GM10266 (cell line): Measurements from ENCODE around the gene MTMR12.

Experiments
- DNase-seq: peaks from one replicate; pipeline ENCODE4 v3.0.0; 2012; ENCODE audit errors: extremely low spot score
- TF ChIP-seq, protein P1 (sequence below): IDR thresholded peaks from 2 replicates; pipeline ENCODE4 v1.5.1; 2012; ENCODE audit warnings: mild to moderate bottlenecking, low read depth; ENCODE audit not compliant: control insufficient read depth, insufficient read depth; ENCODE audit errors: missing control alignments

Gene MTMR12, protein sequence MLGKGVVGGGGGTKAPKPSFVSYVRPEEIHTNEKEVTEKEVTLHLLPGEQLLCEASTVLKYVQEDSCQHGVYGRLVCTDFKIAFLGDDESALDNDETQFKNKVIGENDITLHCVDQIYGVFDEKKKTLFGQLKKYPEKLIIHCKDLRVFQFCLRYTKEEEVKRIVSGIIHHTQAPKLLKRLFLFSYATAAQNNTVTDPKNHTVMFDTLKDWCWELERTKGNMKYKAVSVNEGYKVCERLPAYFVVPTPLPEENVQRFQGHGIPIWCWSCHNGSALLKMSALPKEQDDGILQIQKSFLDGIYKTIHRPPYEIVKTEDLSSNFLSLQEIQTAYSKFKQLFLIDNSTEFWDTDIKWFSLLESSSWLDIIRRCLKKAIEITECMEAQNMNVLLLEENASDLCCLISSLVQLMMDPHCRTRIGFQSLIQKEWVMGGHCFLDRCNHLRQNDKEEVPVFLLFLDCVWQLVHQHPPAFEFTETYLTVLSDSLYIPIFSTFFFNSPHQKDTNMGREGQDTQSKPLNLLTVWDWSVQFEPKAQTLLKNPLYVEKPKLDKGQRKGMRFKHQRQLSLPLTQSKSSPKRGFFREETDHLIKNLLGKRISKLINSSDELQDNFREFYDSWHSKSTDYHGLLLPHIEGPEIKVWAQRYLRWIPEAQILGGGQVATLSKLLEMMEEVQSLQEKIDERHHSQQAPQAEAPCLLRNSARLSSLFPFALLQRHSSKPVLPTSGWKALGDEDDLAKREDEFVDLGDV

DNA sequence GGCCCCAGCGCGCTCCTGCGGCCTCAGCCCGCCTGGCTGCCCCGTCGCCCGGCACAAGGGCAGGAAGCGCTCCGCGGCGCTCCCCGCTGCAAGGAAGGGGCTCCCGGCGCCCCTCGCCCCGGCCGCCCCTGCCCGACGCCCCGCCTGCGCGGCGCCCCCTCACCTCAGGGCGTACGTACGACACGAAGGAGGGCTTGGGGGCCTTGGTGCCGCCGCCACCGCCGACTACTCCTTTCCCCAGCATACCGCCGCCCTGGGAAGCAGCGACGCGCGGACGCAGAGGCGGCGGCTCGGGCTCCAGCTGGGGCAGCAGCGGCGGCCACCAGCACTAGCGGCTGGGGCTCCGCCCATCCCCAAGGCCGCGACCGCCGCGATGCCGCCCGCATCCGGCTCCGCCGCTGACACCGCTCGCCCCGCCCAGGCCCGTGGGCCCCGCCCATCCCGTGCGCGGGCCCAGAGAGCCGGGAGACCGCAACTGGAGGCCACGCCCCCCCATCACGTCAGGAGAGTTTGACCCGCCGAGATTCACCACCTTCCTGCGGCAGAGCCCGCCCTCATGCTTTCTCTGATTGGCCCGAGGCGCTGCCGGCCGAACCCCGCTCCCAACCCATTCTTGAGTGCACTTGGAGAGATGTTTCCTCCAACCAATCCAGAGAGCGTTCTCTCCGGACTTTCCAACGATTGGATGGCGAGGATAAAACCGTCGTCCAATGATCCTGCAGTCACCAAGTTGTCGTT is at the start of gene MTMR12:
TSS of gene MTMR12 (minus strand) at position 345 of the 738 bp plus-strand sequence. CDS start at position 244, 101 bp downstream.
- TF ChIP-seq, protein P1, sequence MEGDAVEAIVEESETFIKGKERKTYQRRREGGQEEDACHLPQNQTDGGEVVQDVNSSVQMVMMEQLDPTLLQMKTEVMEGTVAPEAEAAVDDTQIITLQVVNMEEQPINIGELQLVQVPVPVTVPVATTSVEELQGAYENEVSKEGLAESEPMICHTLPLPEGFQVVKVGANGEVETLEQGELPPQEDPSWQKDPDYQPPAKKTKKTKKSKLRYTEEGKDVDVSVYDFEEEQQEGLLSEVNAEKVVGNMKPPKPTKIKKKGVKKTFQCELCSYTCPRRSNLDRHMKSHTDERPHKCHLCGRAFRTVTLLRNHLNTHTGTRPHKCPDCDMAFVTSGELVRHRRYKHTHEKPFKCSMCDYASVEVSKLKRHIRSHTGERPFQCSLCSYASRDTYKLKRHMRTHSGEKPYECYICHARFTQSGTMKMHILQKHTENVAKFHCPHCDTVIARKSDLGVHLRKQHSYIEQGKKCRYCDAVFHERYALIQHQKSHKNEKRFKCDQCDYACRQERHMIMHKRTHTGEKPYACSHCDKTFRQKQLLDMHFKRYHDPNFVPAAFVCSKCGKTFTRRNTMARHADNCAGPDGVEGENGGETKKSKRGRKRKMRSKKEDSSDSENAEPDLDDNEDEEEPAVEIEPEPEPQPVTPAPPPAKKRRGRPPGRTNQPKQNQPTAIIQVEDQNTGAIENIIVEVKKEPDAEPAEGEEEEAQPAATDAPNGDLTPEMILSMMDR = no peak

DNA sequence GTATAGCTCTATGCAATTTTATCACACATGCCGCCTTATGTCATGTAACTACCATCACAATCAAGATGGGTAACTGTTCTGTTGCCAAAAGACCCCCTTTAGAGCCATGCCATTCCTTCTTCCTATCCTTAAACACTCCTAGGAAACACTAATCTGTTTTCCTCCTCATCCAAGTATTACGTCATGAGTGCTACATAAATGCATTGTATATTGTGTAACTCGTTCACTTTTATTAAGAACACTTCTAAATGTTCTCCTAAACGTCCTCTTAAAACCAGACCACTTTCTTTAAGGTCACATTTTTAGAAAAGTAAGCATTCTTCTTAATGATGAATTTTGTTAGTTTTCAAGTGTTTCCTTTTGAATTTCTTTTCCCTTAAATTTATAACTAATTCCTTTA is 49.8 kb upstream of the MTMR12 start:
- DNase-seq = no peak
- TF ChIP-seq, protein P1 = no peak

More for the DNA sequence above, at the start of gene MTMR12:
- peak; percentile 99 for DNase-seq

DNA sequence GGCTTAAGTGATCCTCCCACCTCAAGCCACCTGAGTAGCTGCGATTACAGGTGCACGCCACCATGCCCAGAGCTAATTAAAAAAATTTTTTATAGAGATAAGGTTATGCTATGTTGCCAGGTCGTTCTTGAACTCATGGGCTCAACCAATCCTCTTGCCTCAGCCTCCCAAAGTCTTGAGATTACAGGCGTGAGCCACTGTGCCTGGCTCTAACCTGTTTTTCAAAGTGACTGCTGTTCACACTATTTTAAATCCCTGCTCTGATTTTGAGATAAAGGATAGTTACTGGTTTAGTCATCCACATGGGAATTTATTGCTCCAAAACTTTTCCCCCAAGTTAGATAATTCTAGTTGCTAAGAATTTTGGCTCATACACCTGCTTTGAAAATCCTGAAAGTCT is 48.2 kb upstream of the MTMR12 start:
- no peak for DNase-seq
- TF ChIP-seq, protein P1 = no peak

DNA sequence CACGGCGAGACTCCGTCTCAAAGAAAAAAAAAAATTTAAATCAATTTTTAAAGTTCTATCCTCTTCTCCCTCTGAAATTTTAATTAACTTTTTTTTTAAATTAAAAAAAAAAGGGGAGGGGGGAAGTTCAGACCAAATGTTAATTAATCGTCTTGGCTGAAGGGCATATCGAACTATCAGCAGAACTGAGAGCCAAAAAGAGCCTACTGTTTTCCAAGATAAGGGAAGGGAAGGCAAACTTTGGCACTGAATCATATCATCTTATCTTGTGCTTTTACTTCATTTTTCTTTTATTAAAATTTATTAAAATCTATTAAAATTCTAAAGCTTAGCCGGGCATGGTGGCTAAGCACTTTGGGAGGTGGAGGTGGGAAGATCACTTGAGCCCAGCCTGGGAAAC is 45.9 kb upstream of the MTMR12 start:
- TF ChIP-seq, protein P1 = no peak
- no peak for DNase-seq

DNA sequence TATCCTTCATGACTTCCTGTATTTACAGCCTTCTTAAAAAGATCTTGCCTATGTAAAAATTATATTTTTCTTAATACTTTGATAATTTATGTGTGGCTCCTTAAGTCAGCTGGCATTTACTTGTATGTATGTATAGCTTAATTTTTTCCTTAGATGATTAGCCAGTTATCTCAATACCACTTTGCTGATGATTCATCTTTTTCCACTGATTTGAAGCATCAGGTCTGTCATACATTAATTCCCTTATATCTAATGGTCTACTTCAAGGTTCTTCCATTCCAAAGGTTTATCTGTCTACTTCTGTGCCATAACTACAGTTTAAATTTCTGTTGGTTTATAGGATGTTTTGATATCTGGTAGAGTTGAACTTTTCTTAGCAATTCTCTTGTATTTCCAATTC is 44.9 kb upstream of the MTMR12 start:
- TF ChIP-seq, protein P1 = no peak
- DNase-seq = no peak

DNA sequence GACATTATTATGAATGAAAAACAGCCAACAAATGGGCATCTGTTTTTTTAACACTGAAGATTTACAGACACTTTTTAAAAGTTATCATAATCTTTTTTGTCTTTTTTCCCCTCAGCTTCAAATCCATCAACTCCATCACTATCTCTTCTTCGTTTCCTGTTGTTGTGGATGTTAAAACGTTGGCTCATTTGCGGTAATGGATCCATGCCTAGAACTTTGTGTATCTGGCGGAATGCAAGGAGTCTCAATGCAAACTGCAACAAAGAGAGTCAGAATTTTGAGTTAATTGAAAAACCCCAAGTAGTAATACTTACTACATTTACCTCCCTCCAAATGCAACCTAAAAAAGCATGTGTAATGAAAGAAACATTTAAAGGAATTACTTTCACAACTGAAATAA is 42.9 kb upstream of the MTMR12 start:
- no peak for DNase-seq
- TF ChIP-seq, protein P1 = no peak
